ENCODE results near the gene TKT.

Gene TKT

DNA sequence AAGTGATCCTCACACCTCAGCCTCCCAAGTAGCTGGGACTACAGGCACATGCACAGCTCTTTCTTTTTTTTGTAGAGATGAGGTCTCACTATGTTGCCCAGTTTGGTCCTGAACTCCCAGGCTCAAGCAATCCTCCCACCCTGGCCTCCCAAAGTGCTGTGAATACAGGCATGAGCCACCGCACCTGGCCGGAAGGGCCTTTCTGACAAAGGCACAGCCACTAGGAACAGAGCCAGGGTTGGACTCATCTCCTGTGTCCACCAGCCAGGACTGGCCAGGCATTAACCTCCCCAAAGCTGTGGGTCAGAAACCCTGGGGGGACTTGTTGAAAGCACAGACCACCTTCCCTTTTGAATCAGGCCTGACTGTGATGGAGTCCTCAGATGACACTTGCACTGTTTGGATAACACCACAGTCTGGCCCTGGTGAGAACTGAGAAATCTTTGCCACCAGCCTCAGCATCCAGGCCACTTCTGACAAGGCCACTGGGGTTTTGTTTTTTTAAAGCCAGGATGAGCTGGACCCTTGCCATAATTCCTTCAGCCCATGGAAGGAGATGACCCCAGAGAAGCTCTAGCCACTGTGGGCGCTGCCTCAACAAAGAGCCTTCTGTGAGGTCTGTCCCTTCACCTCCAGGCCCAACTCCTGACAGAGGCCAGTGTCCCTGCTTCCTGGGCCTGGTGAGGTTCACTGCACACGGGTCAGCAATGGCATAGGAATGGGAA, 4.8 kb downstream of the TKT start:
- no peak for TF ChIP-seq TAF1 (IDR thresholded peaks at IDR 0.05; ENCODE audit: borderline replicate concordance, insufficient read depth, low read length)
- TF ChIP-seq SIN3A (IDR thresholded peaks at IDR 0.05; ENCODE audit: borderline replicate concordance, insufficient read depth, low read length), result no peak
- TF ChIP-seq REST (IDR thresholded peaks at IDR 0.05; ENCODE audit: insufficient read depth in 1 of 2, low read depth in 2 of 2, low read length in 2 of 2), result no peak
- TF ChIP-seq POLR2AphosphoS5 (IDR thresholded peaks at IDR 0.05; ENCODE audit: low read depth, low read length), result no peak
- TF ChIP-seq FOXP2 (optimal IDR thresholded peaks at IDR 0.05; ENCODE audit: borderline replicate concordance, extremely low read depth, extremely low read length, insufficient read depth), result no peak

DNA sequence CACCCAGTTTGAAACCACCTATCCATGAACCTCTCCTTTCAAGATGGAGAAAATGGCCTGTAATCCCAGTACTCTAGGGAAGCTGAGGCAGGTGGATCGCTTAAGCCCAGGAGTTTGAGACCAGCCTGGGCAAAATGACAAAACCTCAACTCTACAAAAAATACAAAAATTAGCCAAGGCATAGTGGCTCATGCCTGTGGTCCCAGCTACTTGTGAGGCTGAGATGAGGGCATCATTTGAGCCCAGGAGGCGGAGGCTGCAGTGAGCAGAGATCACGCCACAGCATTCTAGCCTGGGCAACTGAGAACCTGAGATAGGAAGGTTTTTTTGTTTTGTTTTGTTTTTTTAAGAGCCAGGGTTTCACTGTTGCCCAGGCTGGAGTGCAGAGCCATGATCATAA, 5.4 kb downstream of the TKT start:
- TF ChIP-seq TAF1 (IDR thresholded peaks at IDR 0.05; ENCODE audit: borderline replicate concordance, insufficient read depth, low read length), result no peak
- no peak for TF ChIP-seq REST (IDR thresholded peaks at IDR 0.05; ENCODE audit: insufficient read depth in 1 of 2, low read depth in 2 of 2, low read length in 2 of 2)
- no peak for TF ChIP-seq SIN3A (IDR thresholded peaks at IDR 0.05; ENCODE audit: borderline replicate concordance, insufficient read depth, low read length)
- no peak for TF ChIP-seq POLR2AphosphoS5 (IDR thresholded peaks at IDR 0.05; ENCODE audit: low read depth, low read length)
- no peak for TF ChIP-seq FOXP2 (optimal IDR thresholded peaks at IDR 0.05; ENCODE audit: borderline replicate concordance, extremely low read depth, extremely low read length, insufficient read depth)

- TF ChIP-seq SIN3A (IDR thresholded peaks at IDR 0.05; ENCODE audit: borderline replicate concordance, insufficient read depth, low read length) (no peak), FOXP2 (optimal IDR thresholded peaks at IDR 0.05; ENCODE audit: borderline replicate concordance, extremely low read depth, extremely low read length, insufficient read depth) (no peak), POLR2AphosphoS5 (IDR thresholded peaks at IDR 0.05; ENCODE audit: low read depth, low read length) (no peak), REST (IDR thresholded peaks at IDR 0.05; ENCODE audit: insufficient read depth in 1 of 2, low read depth in 2 of 2, low read length in 2 of 2) (no peak)
Observed at GRCh38 chr3:53248161-53248560, 7.7 kb downstream of the TKT start.

- TF ChIP-seq SIN3A (IDR thresholded peaks at IDR 0.05; ENCODE audit: borderline replicate concordance, insufficient read depth, low read length) (no peak), TAF1 (IDR thresholded peaks at IDR 0.05; ENCODE audit: borderline replicate concordance, insufficient read depth, low read length) (no peak), POLR2AphosphoS5 (IDR thresholded peaks at IDR 0.05; ENCODE audit: low read depth, low read length) (no peak), REST (IDR thresholded peaks at IDR 0.05; ENCODE audit: insufficient read depth in 1 of 2, low read depth in 2 of 2, low read length in 2 of 2) (no peak), FOXP2 (optimal IDR thresholded peaks at IDR 0.05; ENCODE audit: borderline replicate concordance, extremely low read depth, extremely low read length, insufficient read depth) (no peak)
Observed at GRCh38 chr3:53247619-53248018, 8.2 kb downstream of the TKT start.
